HG03439 (cell line): ENCODE results near the gene BEND5.

Source experiments
- ATAC-seq: cut with Tn5 transposase; IDR thresholded peaks from one replicate; pipeline ENCODE4 v1.9.1; 2021; ENCODE audit warnings: mild to moderate bottlenecking, moderate library complexity; ENCODE audit not compliant: unreplicated experiment

The BEND5 gene

DNA sequence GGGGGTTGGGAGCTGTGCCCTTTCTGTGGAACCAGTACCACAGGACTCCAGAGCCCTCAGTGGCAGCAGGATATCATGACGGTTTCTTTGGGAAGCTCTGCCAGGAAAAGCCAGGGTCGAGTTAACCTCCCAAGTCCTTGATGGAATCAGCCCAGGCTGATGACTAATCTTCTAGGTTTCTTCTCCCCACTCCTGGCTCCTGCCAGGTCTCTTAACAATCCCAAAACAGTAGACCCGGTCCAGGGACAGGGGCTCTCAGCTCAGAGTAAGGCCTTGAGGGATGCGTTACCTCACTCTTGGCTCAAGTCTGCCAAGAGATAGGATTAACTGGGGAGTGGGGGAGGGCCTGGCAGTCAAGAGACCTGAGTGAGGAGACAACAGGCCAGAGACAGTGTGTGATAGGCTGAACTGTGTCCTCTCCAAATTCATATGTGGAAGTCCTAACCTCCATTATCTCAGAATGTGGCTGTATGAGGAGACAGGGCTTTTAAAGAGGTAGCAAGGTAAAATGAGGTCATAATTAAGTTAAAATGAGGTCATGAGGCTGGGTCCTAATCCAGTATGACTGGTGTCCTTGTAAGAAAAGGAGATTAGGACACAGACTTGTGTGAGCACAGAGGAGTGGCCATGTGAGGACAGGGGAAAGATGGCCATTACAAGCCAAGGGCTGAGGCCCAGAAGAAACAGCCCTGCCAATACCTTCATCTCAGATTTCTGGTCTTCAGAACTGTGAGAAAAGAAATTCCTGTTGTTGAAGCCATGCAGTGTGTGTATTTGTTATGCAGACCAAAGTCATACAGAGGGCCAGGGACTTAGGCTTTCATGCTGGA is 95.0 kb downstream of the BEND5 start:
- ATAC-seq: no peak

DNA sequence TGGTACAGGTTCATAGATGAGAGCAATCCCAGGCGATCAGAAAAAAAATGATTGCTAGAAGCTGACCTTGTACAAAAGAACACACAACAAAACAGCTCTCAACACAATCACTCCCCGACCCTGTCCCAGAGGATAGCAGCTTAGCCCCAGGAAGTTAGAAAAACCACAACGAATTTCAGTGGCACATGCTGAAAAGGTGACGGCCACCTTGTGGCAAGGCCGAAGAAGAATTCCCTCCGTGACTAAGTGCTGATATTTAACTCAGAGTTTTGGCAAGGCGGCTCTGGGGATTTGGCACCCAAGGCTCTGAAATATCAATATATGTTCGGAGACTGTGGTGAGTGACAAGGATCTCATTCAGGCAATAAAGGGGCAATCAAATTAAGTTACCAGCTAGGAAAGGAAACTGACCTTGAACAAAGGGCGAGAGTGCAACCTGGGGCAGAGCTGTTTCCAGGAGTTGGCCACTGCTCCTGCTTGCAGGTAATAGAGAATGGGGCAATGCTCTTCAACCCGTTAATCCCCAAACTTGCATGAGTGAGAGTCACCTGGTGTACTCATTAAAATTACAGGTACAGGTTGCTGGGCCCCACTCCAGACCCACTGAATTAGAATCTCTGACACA is 96.2 kb downstream of the BEND5 start:
- ATAC-seq: no peak

- ATAC-seq: no peak
These were observed 96.8 kb downstream of the BEND5 start for GRCh38 chr1:48679859-48680258.

DNA sequence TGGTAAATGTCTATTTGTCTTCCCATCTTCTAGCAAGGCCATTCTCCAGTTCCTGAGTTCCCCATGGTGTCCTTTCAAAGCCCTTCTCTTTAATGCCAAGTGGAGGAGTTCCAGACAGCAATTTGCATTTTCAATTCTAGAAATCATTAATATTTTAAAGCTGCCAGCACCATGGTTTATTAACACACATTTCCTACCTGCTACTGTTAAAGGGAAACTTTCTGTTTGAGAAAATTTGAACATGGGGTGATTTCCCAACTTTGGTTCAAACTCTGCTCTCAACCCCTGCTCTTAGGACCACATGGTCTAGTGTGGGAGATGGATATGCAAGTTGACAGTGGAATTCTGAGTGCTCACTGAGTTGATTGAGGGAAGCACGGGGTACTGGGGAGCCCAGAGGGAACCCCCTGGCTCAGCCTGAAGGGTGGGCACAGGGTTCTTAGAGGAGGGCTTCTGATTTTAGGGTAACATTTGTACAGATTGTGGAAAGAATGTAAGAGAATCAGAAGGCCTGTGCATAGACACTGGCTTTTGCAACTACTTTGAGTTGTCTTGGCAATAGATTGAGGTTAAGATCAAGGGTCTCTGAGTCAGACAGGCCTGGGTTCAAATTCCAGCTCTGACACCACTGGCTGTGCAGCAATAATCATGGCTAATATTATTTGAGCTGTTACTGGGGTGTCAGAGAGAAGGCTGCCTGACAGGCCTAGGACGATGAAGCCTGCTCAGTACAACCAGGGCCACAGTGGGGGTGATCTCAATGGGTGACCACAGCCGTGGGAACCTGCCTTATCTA is 97.8 kb downstream of the BEND5 start:
- ATAC-seq: no peak
